ENCODE data around the gene KIF7. TPM values are rescaled to one million over a fixed set of nuclear protein-coding genes. Genes with fewer than 3 reads are reported as not detected.

KIF7 gene
- total RNA-seq, 1 experiment from 2014 or later: 20.4 TPM

- no peak for TF ChIP-seq NR1H2 (CRISPR knock-in tag; IDR thresholded peaks at IDR 0.05)
- no peak for TF ChIP-seq FOXP1 (CRISPR knock-in tag; IDR thresholded peaks at IDR 0.05; ENCODE audit: borderline replicate concordance)
Measured at GRCh38 chr15:89614164-89614563, 41.1 kb downstream of the KIF7 start (continued).

- POLR2A ChIA-PET: no interaction called here
- no peak overlapping the region for H3K4me3 Mint-ChIP-seq
- ATAC-seq (no peak), DNase-seq (ENCODE audit: low spot score) (no peak)
- H3K9me3 Mint-ChIP-seq: no peaks in the 10 kb centered on the region
- CTCF ChIA-PET: interaction anchor here (1.6 kb wide), 1 partner anchor 121 kb away, joined by 5 read pairs; no protein-coding TSS in a partner anchor
- peaks cover 72% of the 10 kb centered on the region for H3K36me3 Mint-ChIP-seq
- no peak overlapping the region for H3K27ac Mint-ChIP-seq
- no peaks in the 10 kb centered on the region for H3K4me1 Mint-ChIP-seq
- TF ChIP-seq EMX1 (CRISPR knock-in tag; IDR thresholded peaks at IDR 0.05) (no peak), CBFB (CRISPR knock-in tag; IDR thresholded peaks at IDR 0.05; ENCODE audit: low read depth) (no peak), SMAD4 (CRISPR knock-in tag; IDR thresholded peaks at IDR 0.05) (no peak), FOXK1 (CRISPR knock-in tag; IDR thresholded peaks at IDR 0.05) (no peak), ARID4B (CRISPR knock-in tag; IDR thresholded peaks at IDR 0.05; ENCODE audit: borderline replicate concordance) (no peak), ZNF512 (CRISPR knock-in tag; IDR thresholded peaks at IDR 0.05; ENCODE audit: borderline replicate concordance) (no peak), USF1 (CRISPR knock-in tag; IDR thresholded peaks at IDR 0.05) (no peak), ZBTB21 (CRISPR knock-in tag; IDR thresholded peaks at IDR 0.05; ENCODE audit: borderline replicate concordance) (no peak), IRF1 (CRISPR knock-in tag; IDR thresholded peaks at IDR 0.05) (no peak), HMGA2 (CRISPR knock-in tag; IDR thresholded peaks at IDR 0.05) (no peak), ZMAT4 (CRISPR knock-in tag; IDR thresholded peaks at IDR 0.05) (no peak), OVOL2 (CRISPR knock-in tag; IDR thresholded peaks at IDR 0.05; ENCODE audit: borderline replicate concordance) (no peak)
- no peaks in the 10 kb centered on the region for H3K27me3 Mint-ChIP-seq (ENCODE audit: low read depth)
Measured at GRCh38 chr15:89613031-89613430, 42.2 kb downstream of the KIF7 start.

- DNase-seq (ENCODE audit: low spot score): no peak
- no peak for ATAC-seq
- Mint-ChIP-seq H3K4me1 (no peaks in the 10 kb centered on the region), H3K36me3 (peaks cover 77% of the 10 kb centered on the region), H3K4me3 (no peak overlapping the region), H3K27me3 (ENCODE audit: low read depth) (no peaks in the 10 kb centered on the region), H3K27ac (no peak overlapping the region), H3K9me3 (no peaks in the 10 kb centered on the region)
- CTCF ChIA-PET: interaction anchor here (1.4 to 1.6 kb wide), 2 partner anchors 36 to 119 kb away, joined by 4 to 5 read pairs; no protein-coding TSS in a partner anchor
- POLR2A ChIA-PET: no interaction called here
- TF ChIP-seq ZNF425 (CRISPR knock-in tag; conservative IDR thresholded peaks at IDR 0.05) (no peak), NFYB (CRISPR knock-in tag; conservative IDR thresholded peaks at IDR 0.05; ENCODE audit: low read depth) (no peak), ATF1 (CRISPR knock-in tag; IDR thresholded peaks at IDR 0.05) (no peak), ZNF317 (CRISPR knock-in tag; IDR thresholded peaks at IDR 0.05; ENCODE audit: borderline replicate concordance, low read depth) (no peak), TP53 (CRISPR knock-in tag; IDR thresholded peaks at IDR 0.05) (no peak), NR3C1 (CRISPR knock-in tag; conservative IDR thresholded peaks at IDR 0.05; ENCODE audit: low read depth) (no peak), PREB (CRISPR knock-in tag; IDR thresholded peaks at IDR 0.05; ENCODE audit: borderline replicate concordance) (no peak)
Measured at GRCh38 chr15:89611317-89611716, 44.0 kb downstream of the KIF7 start.

Measured in WTC11 (cell line).